Measurements from ENCODE around the gene TERB1.

- TF ChIP-seq, protein P1, sequence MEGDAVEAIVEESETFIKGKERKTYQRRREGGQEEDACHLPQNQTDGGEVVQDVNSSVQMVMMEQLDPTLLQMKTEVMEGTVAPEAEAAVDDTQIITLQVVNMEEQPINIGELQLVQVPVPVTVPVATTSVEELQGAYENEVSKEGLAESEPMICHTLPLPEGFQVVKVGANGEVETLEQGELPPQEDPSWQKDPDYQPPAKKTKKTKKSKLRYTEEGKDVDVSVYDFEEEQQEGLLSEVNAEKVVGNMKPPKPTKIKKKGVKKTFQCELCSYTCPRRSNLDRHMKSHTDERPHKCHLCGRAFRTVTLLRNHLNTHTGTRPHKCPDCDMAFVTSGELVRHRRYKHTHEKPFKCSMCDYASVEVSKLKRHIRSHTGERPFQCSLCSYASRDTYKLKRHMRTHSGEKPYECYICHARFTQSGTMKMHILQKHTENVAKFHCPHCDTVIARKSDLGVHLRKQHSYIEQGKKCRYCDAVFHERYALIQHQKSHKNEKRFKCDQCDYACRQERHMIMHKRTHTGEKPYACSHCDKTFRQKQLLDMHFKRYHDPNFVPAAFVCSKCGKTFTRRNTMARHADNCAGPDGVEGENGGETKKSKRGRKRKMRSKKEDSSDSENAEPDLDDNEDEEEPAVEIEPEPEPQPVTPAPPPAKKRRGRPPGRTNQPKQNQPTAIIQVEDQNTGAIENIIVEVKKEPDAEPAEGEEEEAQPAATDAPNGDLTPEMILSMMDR (IDR thresholded peaks at IDR 0.05; ENCODE audit: low read depth, low read length): no peak
- TF ChIP-seq POLR2A (IDR thresholded peaks at IDR 0.05; ENCODE audit: extremely low read depth, insufficient read length) (no peak), MAX (IDR thresholded peaks at IDR 0.05; ENCODE audit: low read depth, low read length) (no peak)
Measured at GRCh38 chr16:66712512-66712911, 88.9 kb downstream of the TERB1 start.
